HCT116 (cell line): ENCODE measurements around the gene BZW2.

Experiments
- CTCF ChIP-seq, 3 experiments: fragments of 200-600 bp in 1 of 3; sonication (generic) in 1 of 3; IDR thresholded peaks in 2 of 3; conservative IDR thresholded peaks in 1 of 3; 2 replicates each; pipeline ENCODE4 v1.5.1; 2012 to 2017; ENCODE audit warnings: low read depth in 2 of 3, low read length in 2 of 3, antibody characterized with exemption in 1 of 3, borderline replicate concordance in 1 of 3, control low read depth in 1 of 3, mild to moderate bottlenecking in 1 of 3, mixed read lengths in 1 of 3, mixed run types in 1 of 3, moderate library complexity in 1 of 3; ENCODE audit not compliant: insufficient read depth in 1 of 3
- EZH2phosphoT487 ChIP-seq: fragments of 200-600 bp; IDR thresholded peaks from 2 replicates; pipeline ENCODE4 v1.6.1; 2018; ENCODE audit warnings: antibody characterized with exemption, borderline replicate concordance
- POLR2A ChIP-seq: IDR thresholded peaks from 2 replicates; pipeline ENCODE4 v1.7.0; 2011; ENCODE audit warnings: borderline replicate concordance; ENCODE audit not compliant: insufficient read depth, insufficient read length; ENCODE audit errors: extremely low read depth

- TF ChIP-seq CTCF (IDR thresholded peaks at IDR 0.05 in 2 of 3, conservative IDR thresholded peaks at IDR 0.05 in 1 of 3; ENCODE audit: borderline replicate concordance in 1 of 3, insufficient read depth in 1 of 3, low read depth in 2 of 3, low read length in 2 of 3): no peak
- no peak for TF ChIP-seq EZH2phosphoT487
- TF ChIP-seq POLR2A: no peak
Observed at GRCh38 chr7:16708511-16708910, 62.5 kb downstream of the BZW2 start.
